Upper lobe of right lung (tissue), 1 donor: Measurements from ENCODE around the gene ADAMTS4. TPM values are rescaled to one million over a fixed set of nuclear protein-coding genes. Genes with fewer than 3 reads are reported as not detected.
A peak's percentile ranks its signal among the peaks of the same experiment; 100 is the strongest.

Source experiments
- ATAC-seq: fragments of 200-7000 bp; cut with Tn5 transposase; one replicate; pipeline ENCODE4 v1.9.1; 2020; ENCODE audit warnings: mild to moderate bottlenecking, moderate library complexity
- DNase-seq: peaks from one replicate; pipeline ENCODE4 v3.0.0-alpha.2; 2020
- H3K27ac ChIP-seq: fragments of 200-600 bp; one replicate; pipeline ENCODE4 v1.8.0; 2022
- H3K27me3 ChIP-seq: fragments of 200-600 bp; one replicate; pipeline ENCODE4 v1.8.0; 2022; ENCODE audit warnings: mild to moderate bottlenecking
- H3K36me3 ChIP-seq: fragments of 200-600 bp; one replicate; pipeline ENCODE4 v1.8.0; 2022
- H3K4me1 ChIP-seq: fragments of 200-600 bp; one replicate; pipeline ENCODE4 v1.8.0; 2022
- H3K4me3 ChIP-seq: fragments of 200-600 bp; one replicate; pipeline ENCODE4 v1.8.0; 2022; ENCODE audit warnings: mild to moderate bottlenecking
- H3K9me3 ChIP-seq: fragments of 200-600 bp; one replicate; pipeline ENCODE4 v1.8.0; 2022
- CTCF ChIP-seq: fragments of 200-600 bp; IDR thresholded peaks from one replicate; pipeline ENCODE4 v1.8.0; 2022; ENCODE audit warnings: antibody characterized with exemption
- intact Hi-C: fragments of 100-400 bp; cut with DNase I; formaldehyde crosslinking; loops from one replicate; pipeline ENCODE4 v1.11.0; 2022
- total RNA-seq: library from RNA; stranded (reverse); fragmentation: NEBNext Ultra II Directional; extraction: Animal tissue kit (Norgen Biotek cat#: 25700); gene quantifications from one replicate; pipeline ENCODE4 v1.2.1, GENCODE V29; 2021
- donor health status: DM: no; HTN: yes; CAD: no; lungs with severe emphysema.

The ADAMTS4 gene
- total RNA-seq, 1 donor from 2014 or later: 7.8 TPM

GRCh38 chr1:161158316-161159010 is 40.4 kb downstream of the ADAMTS4 start:
- Histone ChIP-seq H3K4me3 (peak overlapping the region; percentile 80), H3K27me3 (no peaks in the 10 kb centered on the region), H3K27ac (peak overlapping the region; percentile 91), H3K36me3 (peaks cover 22% of the 10 kb centered on the region), H3K4me1 (peaks cover 30% of the 10 kb centered on the region), H3K9me3 (no peaks in the 10 kb centered on the region)
- ATAC-seq (no peak), DNase-seq (no peak)
- intact Hi-C loops: no loop called here
- TF ChIP-seq CTCF: no peak

GRCh38 chr1:161157867-161158266 is 41.0 kb downstream of the ADAMTS4 start:
- TF ChIP-seq CTCF: no peak
- Histone ChIP-seq H3K4me3 (no peak overlapping the region), H3K9me3 (no peaks in the 10 kb centered on the region), H3K36me3 (peaks cover 18% of the 10 kb centered on the region), H3K27me3 (no peaks in the 10 kb centered on the region), H3K27ac (no peak overlapping the region), H3K4me1 (peaks cover 32% of the 10 kb centered on the region)
- no peak for DNase-seq
- ATAC-seq: no peak
- intact Hi-C loops: no loop called here

- no peaks in the 10 kb centered on the region for H3K9me3 ChIP-seq
- H3K36me3 ChIP-seq: peaks cover 6% of the 10 kb centered on the region
- H3K4me3 ChIP-seq: peak within 1 kb of the TSS; percentile 92
- peak within 1 kb of the TSS; percentile 98 for H3K27ac ChIP-seq
- H3K4me1 ChIP-seq: peaks cover 16% of the 10 kb centered on the region
- ATAC-seq (peak; percentile 97), DNase-seq (peak; percentile 88)
- intact Hi-C loops: no loop called here
- H3K27me3 ChIP-seq: no peaks in the 10 kb centered on the region
- TF ChIP-seq CTCF: no peak
These were observed 45.0 kb downstream of the ADAMTS4 start, which contains the start of gene UFC1 for GRCh38 chr1:161153682-161154337. TSS of gene UFC1 (plus strand) at chr1:161153978. CDS start at chr1:161153998, 20 bp downstream.

GRCh38 chr1:161153176-161153575 is 45.7 kb downstream of the ADAMTS4 start:
- no peak for ATAC-seq
- DNase-seq: no peak
- intact Hi-C loops: no loop called here
- peak overlapping the region; percentile 92 for H3K4me3 ChIP-seq
- H3K27me3 ChIP-seq: no peaks in the 10 kb centered on the region
- no peak for TF ChIP-seq CTCF
- H3K36me3 ChIP-seq: peaks cover 6% of the 10 kb centered on the region
- peaks cover 14% of the 10 kb centered on the region for H3K4me1 ChIP-seq
- no peaks in the 10 kb centered on the region for H3K9me3 ChIP-seq
- H3K27ac ChIP-seq: peak overlapping the region; percentile 98

- no peak overlapping the region for H3K27ac ChIP-seq
- H3K9me3 ChIP-seq: no peaks in the 10 kb centered on the region
- ATAC-seq (no peak), DNase-seq (no peak)
- TF ChIP-seq CTCF: no peak
- H3K27me3 ChIP-seq: no peaks in the 10 kb centered on the region
- intact Hi-C loops: no loop called here
- H3K4me1 ChIP-seq: no peaks in the 10 kb centered on the region
- H3K4me3 ChIP-seq: no peak overlapping the region
- H3K36me3 ChIP-seq: no peaks in the 10 kb centered on the region
These were observed 53.0 kb downstream of the ADAMTS4 start for GRCh38 chr1:161145832-161146231.
